ENCODE results near the gene LRRC8B. TPM values are rescaled to one million over a fixed set of nuclear protein-coding genes. Genes with fewer than 3 reads are reported as not detected.

The LRRC8B gene
- polyA plus RNA-seq, 1 donor (not counting 4 experiments of a cell fraction or from before 2014, with no cell fraction given), result 1.5 TPM

DNA sequence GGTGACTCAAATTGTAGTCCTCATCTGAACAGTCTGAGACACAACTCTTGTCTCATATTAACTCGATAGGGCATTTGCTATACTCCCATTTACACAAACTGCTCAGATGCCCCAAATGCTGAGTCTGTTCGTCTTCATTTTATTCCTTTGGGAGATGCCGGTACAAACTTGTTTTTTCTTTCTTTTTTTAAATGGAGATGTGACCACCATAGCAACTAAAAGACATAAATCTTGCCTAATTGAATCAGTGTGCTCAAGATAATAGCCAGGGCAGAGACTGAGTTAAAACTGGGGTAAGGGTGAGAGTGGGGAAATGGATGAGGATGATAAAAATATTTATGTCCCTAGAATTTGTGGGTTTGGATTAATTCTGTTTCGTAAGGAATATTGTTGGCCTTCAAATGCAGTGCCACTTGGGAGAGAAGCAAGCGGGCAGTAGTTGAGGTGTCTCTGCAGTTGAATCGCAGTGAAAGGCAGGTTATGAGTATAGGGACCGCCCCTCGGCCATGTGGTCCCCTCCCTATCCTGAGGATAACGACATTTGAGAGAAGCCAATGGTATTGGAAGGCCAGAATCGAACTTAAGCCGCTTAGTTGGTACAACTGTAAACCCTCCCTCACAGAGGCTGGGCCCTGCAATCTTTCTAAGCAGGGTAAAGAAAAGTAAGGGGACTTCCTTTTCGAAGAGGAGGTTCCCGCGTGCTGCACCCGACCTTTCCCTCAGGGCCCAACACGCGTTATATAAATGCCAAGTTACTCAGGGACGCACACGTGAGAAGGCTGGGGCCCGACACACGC is 859 bp upstream of the LRRC8B start:
- H3K9me3 ChIP-seq (ENCODE audit: control insufficient read depth, low read depth, low read length), result no peaks in the 10 kb centered on the region
- peak overlapping the region; percentile 96 for H2AFZ ChIP-seq (ENCODE audit: control insufficient read depth, low read length)
- H4K20me1 ChIP-seq (ENCODE audit: control insufficient read depth, extremely low read depth, insufficient read depth, low read length), result no peaks in the 10 kb centered on the region
- H3K27ac ChIP-seq (ENCODE audit: control insufficient read depth, insufficient read depth, low read length), result no peak overlapping the region
- H3K9ac ChIP-seq (ENCODE audit: control insufficient read depth, extremely low read depth, insufficient read depth, low read length), result peak overlapping the region; percentile 78
- dilution Hi-C loops (cut with MboI; ENCODE audit: extremely low pct_ligation_motif_present, low sequenced_read_pairs), result no loop called here
- peaks cover 7% of the 10 kb centered on the region for H3K4me1 ChIP-seq (ENCODE audit: control insufficient read depth, extremely low read depth, insufficient read depth, low read length)
- peak; percentile 49 for TF ChIP-seq EZH2 (IDR thresholded peaks at IDR 0.05; ENCODE audit: low read length)
- TF ChIP-seq, protein P1, sequence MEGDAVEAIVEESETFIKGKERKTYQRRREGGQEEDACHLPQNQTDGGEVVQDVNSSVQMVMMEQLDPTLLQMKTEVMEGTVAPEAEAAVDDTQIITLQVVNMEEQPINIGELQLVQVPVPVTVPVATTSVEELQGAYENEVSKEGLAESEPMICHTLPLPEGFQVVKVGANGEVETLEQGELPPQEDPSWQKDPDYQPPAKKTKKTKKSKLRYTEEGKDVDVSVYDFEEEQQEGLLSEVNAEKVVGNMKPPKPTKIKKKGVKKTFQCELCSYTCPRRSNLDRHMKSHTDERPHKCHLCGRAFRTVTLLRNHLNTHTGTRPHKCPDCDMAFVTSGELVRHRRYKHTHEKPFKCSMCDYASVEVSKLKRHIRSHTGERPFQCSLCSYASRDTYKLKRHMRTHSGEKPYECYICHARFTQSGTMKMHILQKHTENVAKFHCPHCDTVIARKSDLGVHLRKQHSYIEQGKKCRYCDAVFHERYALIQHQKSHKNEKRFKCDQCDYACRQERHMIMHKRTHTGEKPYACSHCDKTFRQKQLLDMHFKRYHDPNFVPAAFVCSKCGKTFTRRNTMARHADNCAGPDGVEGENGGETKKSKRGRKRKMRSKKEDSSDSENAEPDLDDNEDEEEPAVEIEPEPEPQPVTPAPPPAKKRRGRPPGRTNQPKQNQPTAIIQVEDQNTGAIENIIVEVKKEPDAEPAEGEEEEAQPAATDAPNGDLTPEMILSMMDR (optimal IDR thresholded peaks at IDR 0.05 in 1 of 3, IDR thresholded peaks at IDR 0.05 in 1 of 3, conservative IDR thresholded peaks at IDR 0.05 in 1 of 3; ENCODE audit: extremely low read depth in 1 of 3, insufficient read depth in 2 of 3, low read length in 3 of 3), result no peak
- no peaks in the 10 kb centered on the region for H3K27me3 ChIP-seq (ENCODE audit: control insufficient read depth, extremely low read depth, insufficient read depth, low read length)
- FAIRE-seq (no peak), DNase-seq (ENCODE audit: low read depth, low spot score) (no peak)
- H3K36me3 ChIP-seq (ENCODE audit: control insufficient read depth in 2 of 2, extremely low read depth in 1 of 2, insufficient read depth in 2 of 2, low read length in 2 of 2), result no peaks in the 10 kb centered on the region
- H3K9me1 ChIP-seq (ENCODE audit: control insufficient read depth, extremely low read depth, insufficient read depth, low read length), result no peaks in the 10 kb centered on the region
- peak overlapping the region; percentile 68 to 80 (median 75) for H3K4me3 ChIP-seq (ENCODE audit: control insufficient read depth in 2 of 3, extremely low read depth in 1 of 3, insufficient read depth in 2 of 3, low read depth in 1 of 3, low read length in 3 of 3)
- H3K4me2 ChIP-seq (ENCODE audit: control insufficient read depth, extremely low read depth, insufficient read depth, low read depth, low read length), result peak overlapping the region; percentile 84
- H3K79me2 ChIP-seq (ENCODE audit: control insufficient read depth, insufficient read depth, low read length), result no peaks in the 10 kb centered on the region

DNA sequence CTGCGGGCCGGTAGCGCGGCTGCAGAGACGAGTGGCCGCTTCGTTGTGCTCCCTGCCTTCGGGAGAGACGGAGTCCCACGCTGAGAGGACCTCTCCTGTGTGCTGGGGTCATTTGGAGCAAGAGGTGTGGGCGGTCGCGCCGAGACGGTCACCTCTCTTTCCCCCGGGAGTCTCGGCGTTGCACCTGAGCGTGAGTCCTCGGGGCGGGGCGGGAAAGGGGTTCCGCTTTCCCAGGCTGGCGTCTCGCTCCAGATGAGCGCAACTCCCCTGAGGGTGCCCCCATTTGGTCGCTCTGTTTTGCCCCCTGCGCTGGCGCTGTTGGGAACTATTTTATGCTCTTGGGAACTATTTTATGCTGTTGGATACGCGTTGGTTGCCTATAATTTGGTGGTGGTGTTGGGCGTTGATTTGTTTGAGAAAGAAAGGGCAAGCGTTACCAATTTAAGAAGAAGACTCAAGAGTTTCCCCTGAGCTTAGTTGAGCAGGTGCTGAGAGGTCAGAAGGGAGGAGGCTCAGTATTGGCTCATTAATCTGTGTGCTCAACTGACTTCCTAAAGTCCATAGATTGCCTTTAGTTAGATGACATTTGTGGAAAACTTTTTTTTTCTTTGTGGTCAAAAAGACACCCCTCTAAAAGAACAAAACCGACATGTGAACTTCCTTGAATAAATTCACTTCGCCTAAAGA is 683 bp downstream of the LRRC8B start:
- Histone ChIP-seq H3K9me3 (ENCODE audit: control insufficient read depth, low read depth, low read length) (no peaks in the 10 kb centered on the region), H3K4me3 (ENCODE audit: control insufficient read depth in 2 of 3, extremely low read depth in 1 of 3, insufficient read depth in 2 of 3, low read depth in 1 of 3, low read length in 3 of 3) (peak overlapping the region; percentile 68 to 80 (median 75)), H3K79me2 (ENCODE audit: control insufficient read depth, insufficient read depth, low read length) (no peaks in the 10 kb centered on the region), H3K27me3 (ENCODE audit: control insufficient read depth, extremely low read depth, insufficient read depth, low read length) (no peaks in the 10 kb centered on the region), H3K27ac (ENCODE audit: control insufficient read depth, insufficient read depth, low read length) (no peak overlapping the region), H3K9ac (ENCODE audit: control insufficient read depth, extremely low read depth, insufficient read depth, low read length) (peak overlapping the region; percentile 78), H3K36me3 (ENCODE audit: control insufficient read depth in 2 of 2, extremely low read depth in 1 of 2, insufficient read depth in 2 of 2, low read length in 2 of 2) (no peaks in the 10 kb centered on the region), H3K4me2 (ENCODE audit: control insufficient read depth, extremely low read depth, insufficient read depth, low read depth, low read length) (peak overlapping the region; percentile 84), H3K4me1 (ENCODE audit: control insufficient read depth, extremely low read depth, insufficient read depth, low read length) (peaks cover 7% of the 10 kb centered on the region), H4K20me1 (ENCODE audit: control insufficient read depth, extremely low read depth, insufficient read depth, low read length) (no peaks in the 10 kb centered on the region), H3K9me1 (ENCODE audit: control insufficient read depth, extremely low read depth, insufficient read depth, low read length) (no peaks in the 10 kb centered on the region), H2AFZ (ENCODE audit: control insufficient read depth, low read length) (peak overlapping the region; percentile 96)
- dilution Hi-C loops (cut with MboI; ENCODE audit: extremely low pct_ligation_motif_present, low sequenced_read_pairs), result no loop called here
- FAIRE-seq, result no peak
- no peak for DNase-seq (ENCODE audit: low read depth, low spot score)
- no peak for TF ChIP-seq EZH2 (IDR thresholded peaks at IDR 0.05; ENCODE audit: low read length)
- TF ChIP-seq, protein P1 (optimal IDR thresholded peaks at IDR 0.05 in 1 of 3, IDR thresholded peaks at IDR 0.05 in 1 of 3, conservative IDR thresholded peaks at IDR 0.05 in 1 of 3; ENCODE audit: extremely low read depth in 1 of 3, insufficient read depth in 2 of 3, low read length in 3 of 3), result no peak
